ENCODE results near the gene RAD51AP1. TPM values are rescaled to one million over a fixed set of nuclear protein-coding genes. Genes with fewer than 3 reads are reported as not detected.
"Not testable (repeated sequence)": the region's sequence is repeated elsewhere in the genome, so short reads cannot be mapped to it uniquely, and the experiment has no call there.

RAD51AP1 gene
- 30.7 TPM for polyA plus RNA-seq (2013, experiment 1 of 2)
- 31.6 TPM for polyA plus RNA-seq (2013, experiment 2 of 2)

GRCh38 chr12:4538207-4539160, at the start of gene RAD51AP1:
Gene RAD51AP1 (plus strand): TSS chr12:4538890. CDS start chr12:4538940, 50 bp downstream.
- no peaks in the 10 kb centered on the region for H3K9me3 ChIP-seq (ENCODE audit: control insufficient read depth, low read length)
- peaks cover 14% of the 10 kb centered on the region for H3K36me3 ChIP-seq (ENCODE audit: control insufficient read depth, insufficient read depth, low read length)
- WGBS, 2 experiments (ENCODE audit: insufficient coverage in 2 of 2) = 0 to 1% methylated on average over 39 to 48 of the region's 49 CpGs
- peaks cover 11% of the 10 kb centered on the region for H3K4me1 ChIP-seq (ENCODE audit: control insufficient read depth, insufficient read depth, low read length, poor library complexity, severe bottlenecking)
- peak within 1 kb of the TSS; percentile 85 for H3K4me3 ChIP-seq (ENCODE audit: extremely low read depth, insufficient read depth, low read length, poor library complexity, severe bottlenecking)
- H3K27ac ChIP-seq (ENCODE audit: low read depth, low read length, severe bottlenecking) = peak within 1 kb of the TSS; percentile 96

- H3K4me3 ChIP-seq (ENCODE audit: extremely low read depth, insufficient read depth, low read length, poor library complexity, severe bottlenecking) = no peak overlapping the region
- H3K27ac ChIP-seq (ENCODE audit: low read depth, low read length, severe bottlenecking) = no peak overlapping the region
- no peaks in the 10 kb centered on the region for H3K9me3 ChIP-seq (ENCODE audit: control insufficient read depth, low read length)
- H3K4me1 ChIP-seq (ENCODE audit: control insufficient read depth, insufficient read depth, low read length, poor library complexity, severe bottlenecking) = no peaks in the 10 kb centered on the region
- no CpG with 5 or more reads among the region's 2 CpGs for WGBS, 2 experiments (ENCODE audit: insufficient coverage in 2 of 2)
- H3K36me3 ChIP-seq (ENCODE audit: control insufficient read depth, insufficient read depth, low read length) = peaks cover 35% of the 10 kb centered on the region
These were observed 49.1 kb upstream of the RAD51AP1 start for GRCh38 chr12:4489556-4489955.

GRCh38 chr12:4490973-4491372, 47.7 kb upstream of the RAD51AP1 start:
- H3K36me3 ChIP-seq (ENCODE audit: control insufficient read depth, insufficient read depth, low read length) = peaks cover 39% of the 10 kb centered on the region
- no CpG with 5 or more reads among the region's 1 CpG for WGBS, 2 experiments (ENCODE audit: insufficient coverage in 2 of 2)

GRCh38 chr12:4496145-4496838, 42.4 kb upstream of the RAD51AP1 start:
- Histone ChIP-seq H3K36me3 (ENCODE audit: control insufficient read depth, insufficient read depth, low read length) (peaks cover 44% of the 10 kb centered on the region), H3K27ac (ENCODE audit: low read depth, low read length, severe bottlenecking) (no peak overlapping the region), H3K4me1 (ENCODE audit: control insufficient read depth, insufficient read depth, low read length, poor library complexity, severe bottlenecking) (no peaks in the 10 kb centered on the region), H3K9me3 (ENCODE audit: control insufficient read depth, low read length) (no peaks in the 10 kb centered on the region), H3K4me3 (ENCODE audit: extremely low read depth, insufficient read depth, low read length, poor library complexity, severe bottlenecking) (no peak overlapping the region)
- 71 to 100% methylated on average over 1 of the region's 1 CpG for WGBS, 2 experiments (ENCODE audit: insufficient coverage in 2 of 2)

More at GRCh38 chr12:4490973-4491372, 47.7 kb upstream of the RAD51AP1 start:
- H3K4me3 ChIP-seq (ENCODE audit: extremely low read depth, insufficient read depth, low read length, poor library complexity, severe bottlenecking) = no peak overlapping the region
- no peak overlapping the region for H3K27ac ChIP-seq (ENCODE audit: low read depth, low read length, severe bottlenecking)
- H3K4me1 ChIP-seq (ENCODE audit: control insufficient read depth, insufficient read depth, low read length, poor library complexity, severe bottlenecking) = no peaks in the 10 kb centered on the region
- H3K9me3 ChIP-seq (ENCODE audit: control insufficient read depth, low read length) = no peaks in the 10 kb centered on the region

- no peak overlapping the region for H3K27ac ChIP-seq (ENCODE audit: low read depth, low read length, severe bottlenecking)
- WGBS, 2 experiments (ENCODE audit: insufficient coverage in 2 of 2) = no CpG with 5 or more reads among the region's 1 CpG
These were observed 39.5 kb upstream of the RAD51AP1 start for GRCh38 chr12:4499186-4499585.

GRCh38 chr12:4505376-4505986, 33.2 kb upstream of the RAD51AP1 start:
- Histone ChIP-seq H3K36me3 (ENCODE audit: control insufficient read depth, insufficient read depth, low read length) (peaks cover 24% of the 10 kb centered on the region), H3K9me3 (ENCODE audit: control insufficient read depth, low read length) (no peaks in the 10 kb centered on the region), H3K27ac (ENCODE audit: low read depth, low read length, severe bottlenecking) (no peak overlapping the region), H3K4me3 (ENCODE audit: extremely low read depth, insufficient read depth, low read length, poor library complexity, severe bottlenecking) (no peak overlapping the region), H3K4me1 (ENCODE audit: control insufficient read depth, insufficient read depth, low read length, poor library complexity, severe bottlenecking) (no peaks in the 10 kb centered on the region)
- WGBS, 2 experiments (ENCODE audit: insufficient coverage in 2 of 2) = no CpG with 5 or more reads among the region's 1 CpG

More at GRCh38 chr12:4499186-4499585, 39.5 kb upstream of the RAD51AP1 start:
- no peaks in the 10 kb centered on the region for H3K4me1 ChIP-seq (ENCODE audit: control insufficient read depth, insufficient read depth, low read length, poor library complexity, severe bottlenecking)
- H3K9me3 ChIP-seq (ENCODE audit: control insufficient read depth, low read length) = no peaks in the 10 kb centered on the region
- H3K36me3 ChIP-seq (ENCODE audit: control insufficient read depth, insufficient read depth, low read length) = peaks cover 58% of the 10 kb centered on the region
- no peak overlapping the region for H3K4me3 ChIP-seq (ENCODE audit: extremely low read depth, insufficient read depth, low read length, poor library complexity, severe bottlenecking)

GRCh38 chr12:4506430-4506829, 32.3 kb upstream of the RAD51AP1 start:
- WGBS, 2 experiments (ENCODE audit: insufficient coverage in 2 of 2) = 100% methylated on average over 1 of the region's 3 CpGs; no CpG with 5 or more reads in 1 of the 2 experiments
- Histone ChIP-seq H3K9me3 (ENCODE audit: control insufficient read depth, low read length) (no peaks in the 10 kb centered on the region), H3K27ac (ENCODE audit: low read depth, low read length, severe bottlenecking) (no peak overlapping the region)

GRCh38 chr12:4506870-4507269, 31.8 kb upstream of the RAD51AP1 start:
- peaks cover 20% of the 10 kb centered on the region for H3K36me3 ChIP-seq (ENCODE audit: control insufficient read depth, insufficient read depth, low read length)
- H3K9me3 ChIP-seq (ENCODE audit: control insufficient read depth, low read length) = no peaks in the 10 kb centered on the region
- H3K4me1 ChIP-seq (ENCODE audit: control insufficient read depth, insufficient read depth, low read length, poor library complexity, severe bottlenecking) = no peaks in the 10 kb centered on the region
- no peak overlapping the region for H3K4me3 ChIP-seq (ENCODE audit: extremely low read depth, insufficient read depth, low read length, poor library complexity, severe bottlenecking)
- 94 to 100% methylated on average over 4 of the region's 5 CpGs for WGBS, 2 experiments (ENCODE audit: insufficient coverage in 2 of 2)
- H3K27ac ChIP-seq (ENCODE audit: low read depth, low read length, severe bottlenecking) = no peak overlapping the region

More at GRCh38 chr12:4506430-4506829, 32.3 kb upstream of the RAD51AP1 start:
- Histone ChIP-seq H3K4me1 (ENCODE audit: control insufficient read depth, insufficient read depth, low read length, poor library complexity, severe bottlenecking) (no peaks in the 10 kb centered on the region), H3K36me3 (ENCODE audit: control insufficient read depth, insufficient read depth, low read length) (peaks cover 23% of the 10 kb centered on the region), H3K4me3 (ENCODE audit: extremely low read depth, insufficient read depth, low read length, poor library complexity, severe bottlenecking) (no peak overlapping the region)

- H3K9me3 ChIP-seq (ENCODE audit: control insufficient read depth, low read length); H3K4me1 ChIP-seq (ENCODE audit: control insufficient read depth, insufficient read depth, low read length, poor library complexity, severe bottlenecking); H3K27ac ChIP-seq (ENCODE audit: low read depth, low read length, severe bottlenecking); H3K36me3 ChIP-seq (ENCODE audit: control insufficient read depth, insufficient read depth, low read length); H3K4me3 ChIP-seq (ENCODE audit: extremely low read depth, insufficient read depth, low read length, poor library complexity, severe bottlenecking): not testable (repeated sequence)
- 81 to 92% methylated on average over 3 of the region's 4 CpGs for WGBS, 2 experiments (ENCODE audit: insufficient coverage in 2 of 2)
These were observed 30.2 kb upstream of the RAD51AP1 start for GRCh38 chr12:4508503-4508902.

- WGBS, 2 experiments (ENCODE audit: insufficient coverage in 2 of 2) = no CpG with 5 or more reads among the region's 12 CpGs
- not testable (repeated sequence) for H3K9me3 ChIP-seq (ENCODE audit: control insufficient read depth, low read length); H3K4me3 ChIP-seq (ENCODE audit: extremely low read depth, insufficient read depth, low read length, poor library complexity, severe bottlenecking); H3K36me3 ChIP-seq (ENCODE audit: control insufficient read depth, insufficient read depth, low read length); H3K4me1 ChIP-seq (ENCODE audit: control insufficient read depth, insufficient read depth, low read length, poor library complexity, severe bottlenecking); H3K27ac ChIP-seq (ENCODE audit: low read depth, low read length, severe bottlenecking)
These were observed 29.4 kb upstream of the RAD51AP1 start for GRCh38 chr12:4509269-4509668.

Measured in mesodermal cell (in vitro differentiated cells).